Nephron (organoid): ENCODE results near the gene BCL11A.

Source experiments
- H3K27ac Mint-ChIP-seq, 3 experiments: 2 replicates each; pipeline ENCODE4 v1.8.0; 2020; ENCODE audit warnings: mixed read lengths in 3 of 3, mild to moderate bottlenecking in 2 of 3, moderate library complexity in 1 of 3
- H3K27me3 Mint-ChIP-seq: 2 replicates; pipeline ENCODE4 v1.8.0; 2021; ENCODE audit warnings: low read depth, mild to moderate bottlenecking, moderate library complexity, mixed read lengths
- H3K36me3 Mint-ChIP-seq: 2 replicates; pipeline ENCODE4 v1.8.0; 2020; ENCODE audit warnings: low read depth, mixed read lengths
- H3K4me1 Mint-ChIP-seq: 2 replicates; pipeline ENCODE4 v1.8.0; 2020; ENCODE audit warnings: mixed read lengths
- H3K4me3 Mint-ChIP-seq, 3 experiments: 2 replicates each; pipeline ENCODE4 v1.8.0; 2020; ENCODE audit warnings: mild to moderate bottlenecking in 3 of 3, mixed read lengths in 3 of 3, moderate library complexity in 2 of 3
- H3K9me3 Mint-ChIP-seq: 2 replicates; pipeline ENCODE4 v1.8.0; 2020; ENCODE audit warnings: mixed read lengths
- CTCF ChIP-seq, 3 experiments: fragments of 200-600 bp; sonication (generic); IDR thresholded peaks; one replicate each; pipeline ENCODE4 v1.5.0; 2021; ENCODE audit warnings: antibody characterized with exemption in 3 of 3; ENCODE audit not compliant: unreplicated experiment in 3 of 3

The BCL11A gene

GRCh38 chr2:60544062-60544461, 9.4 kb downstream of the BCL11A start:
- no peaks in the 10 kb centered on the region for H3K9me3 Mint-ChIP-seq
- no peak for TF ChIP-seq CTCF (IDR thresholded peaks at IDR 0.05; ENCODE audit: unreplicated experiment in 3 of 3)
- H3K27ac Mint-ChIP-seq = no peak overlapping the region
- peaks cover 68% of the 10 kb centered on the region for H3K4me1 Mint-ChIP-seq
- peaks cover 9% of the 10 kb centered on the region for H3K27me3 Mint-ChIP-seq
- peaks cover 35% of the 10 kb centered on the region for H3K36me3 Mint-ChIP-seq
- H3K4me3 Mint-ChIP-seq = no peak overlapping the region

- Mint-ChIP-seq H3K9me3 (no peaks in the 10 kb centered on the region), H3K4me1 (peaks cover 60% of the 10 kb centered on the region), H3K27me3 (peaks cover 4% of the 10 kb centered on the region), H3K27ac (no peak overlapping the region), H3K36me3 (peaks cover 42% of the 10 kb centered on the region), H3K4me3 (no peak overlapping the region)
- TF ChIP-seq CTCF (IDR thresholded peaks at IDR 0.05; ENCODE audit: unreplicated experiment in 3 of 3) = no peak
Observed at GRCh38 chr2:60541056-60541651, 12.3 kb downstream of the BCL11A start.

GRCh38 chr2:60540074-60540473, 13.4 kb downstream of the BCL11A start:
- Mint-ChIP-seq H3K9me3 (no peaks in the 10 kb centered on the region), H3K27ac (no peak overlapping the region), H3K27me3 (no peaks in the 10 kb centered on the region), H3K4me1 (peaks cover 62% of the 10 kb centered on the region), H3K4me3 (no peak overlapping the region), H3K36me3 (peaks cover 36% of the 10 kb centered on the region)
- no peak for TF ChIP-seq CTCF (IDR thresholded peaks at IDR 0.05; ENCODE audit: unreplicated experiment in 3 of 3)

GRCh38 chr2:60539140-60539539, 14.3 kb downstream of the BCL11A start:
- Mint-ChIP-seq H3K9me3 (no peaks in the 10 kb centered on the region), H3K36me3 (peaks cover 26% of the 10 kb centered on the region), H3K4me1 (peaks cover 61% of the 10 kb centered on the region), H3K4me3 (no peak overlapping the region), H3K27ac (peak overlapping the region in 1 of 3 experiments; percentile 58), H3K27me3 (no peaks in the 10 kb centered on the region)
- no peak for TF ChIP-seq CTCF (IDR thresholded peaks at IDR 0.05; ENCODE audit: unreplicated experiment in 3 of 3)

GRCh38 chr2:60538101-60538500, 15.4 kb downstream of the BCL11A start:
- H3K4me3 Mint-ChIP-seq = no peak overlapping the region
- no peak overlapping the region for H3K27ac Mint-ChIP-seq
- peaks cover 21% of the 10 kb centered on the region for H3K36me3 Mint-ChIP-seq
- no peaks in the 10 kb centered on the region for H3K9me3 Mint-ChIP-seq
- TF ChIP-seq CTCF (IDR thresholded peaks at IDR 0.05; ENCODE audit: unreplicated experiment in 3 of 3) = no peak
- H3K27me3 Mint-ChIP-seq = no peaks in the 10 kb centered on the region
- peaks cover 66% of the 10 kb centered on the region for H3K4me1 Mint-ChIP-seq

- Mint-ChIP-seq H3K4me1 (peaks cover 78% of the 10 kb centered on the region), H3K36me3 (peaks cover 15% of the 10 kb centered on the region), H3K27ac (no peak overlapping the region), H3K9me3 (no peaks in the 10 kb centered on the region), H3K4me3 (no peak overlapping the region), H3K27me3 (no peaks in the 10 kb centered on the region)
- TF ChIP-seq CTCF (IDR thresholded peaks at IDR 0.05; ENCODE audit: unreplicated experiment in 3 of 3) = no peak
Observed at GRCh38 chr2:60536746-60537145, 16.7 kb downstream of the BCL11A start.
